NCI-H146 treated with DMSO at 0.1 percent for 48 hours (cell line): ENCODE results near the gene ARHGAP19.

Source experiments
- DNase-seq: peaks from one replicate; lab custom pipeline; 2025; ENCODE audit not compliant: unreplicated experiment; lab: John Stamatoyannopoulos, UW

Gene ARHGAP19

GRCh38 chr10:97229322-97230015 lies 63.0 kb downstream of the ARHGAP19 start:
- no peak for DNase-seq

- DNase-seq = no peak
These were observed 63.7 kb downstream of the ARHGAP19 start for GRCh38 chr10:97228775-97229157.

GRCh38 chr10:97228130-97228774 lies 64.2 kb downstream of the ARHGAP19 start:
- DNase-seq = no peak

- no peak for DNase-seq
These were observed 66.0 kb downstream of the ARHGAP19 start for GRCh38 chr10:97226398-97226797.

GRCh38 chr10:97224483-97225435 lies 67.7 kb downstream of the ARHGAP19 start:
- no peak for DNase-seq

GRCh38 chr10:97222326-97222961 lies 70.0 kb downstream of the ARHGAP19 start:
- peak; percentile 84 for DNase-seq

- no peak for DNase-seq
These were observed 72.1 kb downstream of the ARHGAP19 start for GRCh38 chr10:97220355-97220754.

- DNase-seq = no peak
These were observed 75.1 kb downstream of the ARHGAP19 start for GRCh38 chr10:97217299-97217698.

GRCh38 chr10:97215619-97216260 lies 76.7 kb downstream of the ARHGAP19 start:
- DNase-seq = no peak

- no peak for DNase-seq
These were observed 79.0 kb downstream of the ARHGAP19 start for GRCh38 chr10:97213431-97213830.

- DNase-seq = no peak
These were observed 81.2 kb downstream of the ARHGAP19 start for GRCh38 chr10:97211229-97211628.

- peak; percentile 46 for DNase-seq
These were observed 81.9 kb downstream of the ARHGAP19 start for GRCh38 chr10:97210543-97210960.

GRCh38 chr10:97207756-97208346 lies 84.6 kb downstream of the ARHGAP19 start:
- peak; percentile 69 for DNase-seq

- DNase-seq = no peak
These were observed 85.3 kb downstream of the ARHGAP19 start for GRCh38 chr10:97207131-97207530.

GRCh38 chr10:97204826-97205679 lies 87.4 kb downstream of the ARHGAP19 start:
- DNase-seq = no peak

GRCh38 chr10:97203220-97203619 lies 89.2 kb downstream of the ARHGAP19 start:
- DNase-seq = no peak

- DNase-seq = no peak
These were observed 91.8 kb downstream of the ARHGAP19 start for GRCh38 chr10:97200616-97201015.

GRCh38 chr10:97199152-97199551 lies 93.3 kb downstream of the ARHGAP19 start:
- no peak for DNase-seq

- no peak for DNase-seq
These were observed 95.4 kb downstream of the ARHGAP19 start for GRCh38 chr10:97197030-97197500.
